Heart right ventricle (tissue), 16 donors: ENCODE results near the gene ID2. TPM values are rescaled to one million over a fixed set of nuclear protein-coding genes. Genes with fewer than 3 reads are reported as not detected.

Source experiments
- ATAC-seq, 8 donors: fragments of 200-7000 bp; cut with Tn5 transposase; one replicate each; pipeline ENCODE4 v1.9.1; 2020; ENCODE audit warnings: mild to moderate bottlenecking in 8 of 8, moderate library complexity in 8 of 8, moderate number of reproducible peaks in 1 of 8
- DNase-seq, 2 donors: peaks; one replicate each; pipeline ENCODE4 v3.0.0-alpha.2; 2020
- H3K27ac ChIP-seq, 10 donors: fragments of 200-600 bp; sonication (generic) in 2 of 10; one replicate each; pipeline versions ENCODE4 v1.5.0 to v1.8.0; 2020 to 2022; ENCODE audit warnings: mild to moderate bottlenecking in 3 of 10
- H3K27me3 ChIP-seq, 7 donors: fragments of 200-600 bp; one replicate each; pipeline ENCODE4 v1.8.0; 2021 to 2022; ENCODE audit warnings: mild to moderate bottlenecking in 2 of 7
- H3K36me3 ChIP-seq, 9 donors: fragments of 200-600 bp; sonication (generic) in 1 of 9; one replicate each; pipeline versions ENCODE4 v1.5.0 to v1.8.0; 2020 to 2022; ENCODE audit warnings: mild to moderate bottlenecking in 2 of 9
- H3K4me1 ChIP-seq, 9 donors: fragments of 200-600 bp; sonication (generic) in 1 of 9; one replicate each; pipeline versions ENCODE4 v1.5.0 to v1.8.0; 2020 to 2022; ENCODE audit warnings: mild to moderate bottlenecking in 4 of 9
- H3K4me3 ChIP-seq, 10 donors: fragments of 200-600 bp; sonication (generic) in 2 of 10; one replicate each; pipeline versions ENCODE4 v1.5.0 to v1.8.0; 2020 to 2022; ENCODE audit warnings: mild to moderate bottlenecking in 7 of 10, moderate library complexity in 2 of 10
- H3K9me3 ChIP-seq, 11 donors: fragments of 200-600 bp in 10 of 11; sonication (generic) in 2 of 11; one replicate each; pipeline versions ENCODE4 v1.5.0 to v1.8.0; 2013 to 2022; ENCODE audit warnings: mild to moderate bottlenecking in 2 of 11, control low read depth in 1 of 11, moderate library complexity in 1 of 11
- CTCF ChIP-seq, 9 donors: fragments of 200-600 bp; sonication (generic) in 2 of 9; IDR thresholded peaks; one replicate each; pipeline versions ENCODE4 v1.5.0 to v1.8.0; 2021 to 2022; ENCODE audit warnings: antibody characterized with exemption in 9 of 9, mild to moderate bottlenecking in 5 of 9, moderate library complexity in 1 of 9
- WGBS, 2 donors: extraction: QIAGEN DNeasy Blood & Tissue Kit; methylation state at CpG; one replicate each; pipeline ENCODE4 v1.1.7; 2013; ENCODE audit warnings: inconsistent platforms in 1 of 2; 5-methylcytosine and 5-hydroxymethylcytosine counted together
- intact Hi-C, 10 donors: fragments of 100-400 bp; cut with DNase I; formaldehyde crosslinking; loops; one replicate each; pipeline versions ENCODE4 v1.11.1 to v1.14.2; 2022
- polyA plus RNA-seq, 2 donors: library from polyadenylated mRNA; stranded (reverse); fragments of 200-250 nt; gene quantifications; one replicate each; pipeline ENCODE4 v1.2.3, GENCODE V29; 2013
- total RNA-seq, 10 donors: library from RNA; stranded (reverse); fragmentation: NEBNext Ultra II Directional in 3 of 10; extraction: Animal tissue kit (Norgen Biotek cat#: 25700) in 3 of 10; gene quantifications; one replicate each; pipeline versions ENCODE4 v1.2.1 to v1.2.4, GENCODE V29; 2021 to 2023
- donor health status: Arrhythmogenic right ventricular cardiomyopathy.
- donor health status: ischemic (EF 13 %, LVEDD 7.1; RV severe dilation, severe dysfunction).
- donor health status: healthy with polysubstance abuse.
- donor health status: DM: no; HTN: yes; CAD: no.
- donor health status: DM: no; HTN: no; CAD: no.
- donor health status: ischemic (EF 25% LVEDD 6.9; RV normal size, moderate dysfunction).
- donor health status: ischemic (EF 25% LVEDD 5.7; RV mildly dilated, moderate dysfunction).
- donor health status: healthy.
- donor health status: DM: yes; HTN: yes; CAD: no.
- donor health status: Ischemic cardiomyopathy.
- donor health status: ischemic (EF 35%, LVEDD 5.7; RV mildly dilated, moderate dysfunction).
- donor health status: nonischemic (EF 11% LVEDD 7.7; RV severe dilation, severe dysfunction).
- donor health status: DM: yes; HTN: yes; CAD: no.
- donor health status: PGD.
- donor health status: ischemic (EF 29% LVEDD 5.4; RV normal size, mild dysfunction).
- donor health status: nonischemic (EF 23%, LVEDD 6.1; RV moderate dilation, normal function).

The ID2 gene
- total and polyA plus RNA-seq, 12 donors, result 20.8 to 113 (median 28.5) TPM

GRCh38 chr2:8671176-8671575, 10.7 kb upstream of the ID2 start:
- Histone ChIP-seq H3K9me3 (peaks cover 0 to 22% (median 9%) of the 10 kb centered on the region in 11 donors), H3K4me3 (no peak overlapping the region), H3K27ac (no peak overlapping the region), H3K27me3 (peaks cover 0 to 6% (median 0%) of the 10 kb centered on the region in 7 donors), H3K4me1 (peaks cover 0 to 20% (median 11%) of the 10 kb centered on the region in 9 donors), H3K36me3 (no peaks in the 10 kb centered on the region)
- TF ChIP-seq CTCF (IDR thresholded peaks at IDR 0.05), result no peak
- 84 to 92% methylated on average over 8 of the region's 8 CpGs for WGBS, 2 donors
- ATAC-seq (no peak), DNase-seq (no peak)
- intact Hi-C loops, result loop anchor here in 4 of 10 donors (10.0 kb wide), 3 partner anchors 86 to 536 kb away; no protein-coding TSS in a partner anchor

- no peak for TF ChIP-seq CTCF (IDR thresholded peaks at IDR 0.05)
- ATAC-seq (no peak), DNase-seq (no peak)
- Histone ChIP-seq H3K27me3 (peaks cover 0 to 12% (median 0%) of the 10 kb centered on the region in 7 donors), H3K9me3 (peaks cover 0 to 22% (median 9%) of the 10 kb centered on the region in 11 donors), H3K36me3 (no peaks in the 10 kb centered on the region), H3K27ac (no peak overlapping the region), H3K4me1 (peaks cover 0 to 26% (median 13%) of the 10 kb centered on the region in 9 donors), H3K4me3 (no peak overlapping the region)
- 87 to 92% methylated on average over 3 of the region's 3 CpGs for WGBS, 2 donors
- intact Hi-C loops, result loop anchor here in 4 of 10 donors (10.0 kb wide), 3 partner anchors 87 to 537 kb away; no protein-coding TSS in a partner anchor
These were observed 10.1 kb upstream of the ID2 start for GRCh38 chr2:8671802-8672201.

GRCh38 chr2:8672940-8673339, 8.9 kb upstream of the ID2 start:
- intact Hi-C loops, result loop anchor here in 4 of 10 donors (10.0 kb wide), 3 partner anchors 88 to 538 kb away; no protein-coding TSS in a partner anchor
- DNase-seq, result no peak

GRCh38 chr2:8673381-8673780, 8.5 kb upstream of the ID2 start:
- intact Hi-C loops, result loop anchor here in 4 of 10 donors (10.0 kb wide), 3 partner anchors 89 to 539 kb away; no protein-coding TSS in a partner anchor
- H3K4me3 ChIP-seq, result no peak overlapping the region
- 96 to 98% methylated on average over 3 of the region's 3 CpGs for WGBS, 2 donors
- peaks cover 0 to 22% (median 9%) of the 10 kb centered on the region in 11 donors for H3K9me3 ChIP-seq
- no peak for DNase-seq
- H3K27ac ChIP-seq, result no peak overlapping the region
- H3K4me1 ChIP-seq, result peaks cover 0 to 39% (median 27%) of the 10 kb centered on the region in 9 donors
- H3K36me3 ChIP-seq, result no peaks in the 10 kb centered on the region
- H3K27me3 ChIP-seq, result peaks cover 0 to 27% (median 0%) of the 10 kb centered on the region in 7 donors
- TF ChIP-seq CTCF (IDR thresholded peaks at IDR 0.05), result no peak
- ATAC-seq, result no peak

More at GRCh38 chr2:8672940-8673339, 8.9 kb upstream of the ID2 start:
- no peak for TF ChIP-seq CTCF (IDR thresholded peaks at IDR 0.05)
- H3K36me3 ChIP-seq, result no peaks in the 10 kb centered on the region
- no peak overlapping the region for H3K27ac ChIP-seq
- peaks cover 0 to 24% (median 0%) of the 10 kb centered on the region in 7 donors for H3K27me3 ChIP-seq
- ATAC-seq, result no peak
- peaks cover 0 to 37% (median 24%) of the 10 kb centered on the region in 9 donors for H3K4me1 ChIP-seq
- H3K4me3 ChIP-seq, result no peak overlapping the region
- 73 to 86% methylated on average over 3 of the region's 3 CpGs for WGBS, 2 donors
- H3K9me3 ChIP-seq, result peaks cover 0 to 22% (median 9%) of the 10 kb centered on the region in 11 donors
